ENCODE data around the gene PIAS3.

GRCh38 chr1:145885738-145886287, 26.9 kb upstream of the PIAS3 start, which contains the start of gene ANKRD35:
- TF ChIP-seq EZH2 (IDR thresholded peaks at IDR 0.05; ENCODE audit: borderline replicate concordance) (no peak), CTCF (IDR thresholded peaks at IDR 0.05; ENCODE audit: poor library complexity) (no peak)

All from hepatocyte (in vitro differentiated cells).